Measurements from ENCODE around the gene LHX5. TPM values are rescaled to one million over a fixed set of nuclear protein-coding genes. Genes with fewer than 3 reads are reported as not detected.

The LHX5 gene
- total RNA-seq, 1 donor from 2014 or later = 3.1 TPM

GRCh38 chr12:113478351-113479011, 6.8 kb upstream of the LHX5 start:
- H3K4me3 Mint-ChIP-seq (ENCODE audit: unreplicated experiment) = peak overlapping the region; percentile 76
- peaks cover 52% of the 10 kb centered on the region for H3K27me3 Mint-ChIP-seq (ENCODE audit: unreplicated experiment)
- H3K9me3 Mint-ChIP-seq (ENCODE audit: unreplicated experiment) = peaks cover 21% of the 10 kb centered on the region
- no peaks in the 10 kb centered on the region for H3K36me3 Mint-ChIP-seq (ENCODE audit: unreplicated experiment)
- H3K27ac Mint-ChIP-seq (ENCODE audit: unreplicated experiment) = no peak overlapping the region
- DNase-seq = peak; percentile 33
- no peak for TF ChIP-seq CTCF (IDR thresholded peaks at IDR 0.05; ENCODE audit: partially characterized antibody, unreplicated experiment)
- peaks cover 25% of the 10 kb centered on the region for H3K4me1 Mint-ChIP-seq (ENCODE audit: low read depth, unreplicated experiment)

- H3K4me1 Mint-ChIP-seq (ENCODE audit: low read depth, unreplicated experiment) = peaks cover 25% of the 10 kb centered on the region
Measured at GRCh38 chr12:113477842-113478215, 6.2 kb upstream of the LHX5 start.

GRCh38 chr12:113477171-113477841, 5.6 kb upstream of the LHX5 start:
- no peak overlapping the region for H3K27ac Mint-ChIP-seq (ENCODE audit: unreplicated experiment)
- H3K27me3 Mint-ChIP-seq (ENCODE audit: unreplicated experiment) = peaks cover 56% of the 10 kb centered on the region
- H3K4me3 Mint-ChIP-seq (ENCODE audit: unreplicated experiment) = no peak overlapping the region
- peak; percentile 27 for DNase-seq
- H3K9me3 Mint-ChIP-seq (ENCODE audit: unreplicated experiment) = peaks cover 22% of the 10 kb centered on the region
- H3K36me3 Mint-ChIP-seq (ENCODE audit: unreplicated experiment) = no peaks in the 10 kb centered on the region
- TF ChIP-seq CTCF (IDR thresholded peaks at IDR 0.05; ENCODE audit: partially characterized antibody, unreplicated experiment) = no peak
- H3K4me1 Mint-ChIP-seq (ENCODE audit: low read depth, unreplicated experiment) = peaks cover 25% of the 10 kb centered on the region

More at GRCh38 chr12:113477842-113478215, 6.2 kb upstream of the LHX5 start:
- H3K36me3 Mint-ChIP-seq (ENCODE audit: unreplicated experiment) = no peaks in the 10 kb centered on the region
- peaks cover 55% of the 10 kb centered on the region for H3K27me3 Mint-ChIP-seq (ENCODE audit: unreplicated experiment)
- no peak overlapping the region for H3K4me3 Mint-ChIP-seq (ENCODE audit: unreplicated experiment)
- H3K9me3 Mint-ChIP-seq (ENCODE audit: unreplicated experiment) = peaks cover 22% of the 10 kb centered on the region
- DNase-seq = no peak
- H3K27ac Mint-ChIP-seq (ENCODE audit: unreplicated experiment) = no peak overlapping the region
- TF ChIP-seq CTCF (IDR thresholded peaks at IDR 0.05; ENCODE audit: partially characterized antibody, unreplicated experiment) = no peak

GRCh38 chr12:113476176-113476986, 4.7 kb upstream of the LHX5 start:
- peaks cover 25% of the 10 kb centered on the region for H3K4me1 Mint-ChIP-seq (ENCODE audit: low read depth, unreplicated experiment)
- H3K27me3 Mint-ChIP-seq (ENCODE audit: unreplicated experiment) = peaks cover 55% of the 10 kb centered on the region
- H3K4me3 Mint-ChIP-seq (ENCODE audit: unreplicated experiment) = peak overlapping the region; percentile 73
- H3K27ac Mint-ChIP-seq (ENCODE audit: unreplicated experiment) = no peak overlapping the region
- peak; percentile 34 for DNase-seq
- no peak for TF ChIP-seq CTCF (IDR thresholded peaks at IDR 0.05; ENCODE audit: partially characterized antibody, unreplicated experiment)
- H3K36me3 Mint-ChIP-seq (ENCODE audit: unreplicated experiment) = no peaks in the 10 kb centered on the region
- peaks cover 22% of the 10 kb centered on the region for H3K9me3 Mint-ChIP-seq (ENCODE audit: unreplicated experiment)

Measured in glutamatergic neuron (in vitro differentiated cells).